ENCODE measurements around the gene FBXL16.
A peak's percentile ranks its signal among the peaks of the same experiment; 100 is the strongest.
"Not testable (repeated sequence)": the region's sequence is repeated elsewhere in the genome, so short reads cannot be mapped to it uniquely, and the experiment has no call there.

Gene FBXL16

GRCh38 chr16:747978-748746 lies 42.6 kb upstream of the FBXL16 start:
- in situ Hi-C loops (cut with MboI; ENCODE audit: low pct_unique_long_range_greater_than_20kb, low sequenced_read_pairs, unreplicated experiment): no loop called here
- TF ChIP-seq CTCF (IDR thresholded peaks at IDR 0.05; ENCODE audit: extremely low read depth, insufficient read depth, missing control alignments): no peak
- no peak for DNase-seq (ENCODE audit: low spot score)

- in situ Hi-C loops (cut with MboI; ENCODE audit: low pct_unique_long_range_greater_than_20kb, low sequenced_read_pairs, unreplicated experiment): no loop called here
- no peak for DNase-seq (ENCODE audit: low spot score)
- TF ChIP-seq CTCF (IDR thresholded peaks at IDR 0.05; ENCODE audit: extremely low read depth, insufficient read depth, missing control alignments): no peak
Measured at GRCh38 chr16:746637-747036, 41.0 kb upstream of the FBXL16 start.

GRCh38 chr16:745739-746138 lies 40.1 kb upstream of the FBXL16 start:
- peak; percentile 75 for DNase-seq (ENCODE audit: low spot score)
- peak; percentile 58 for TF ChIP-seq CTCF (IDR thresholded peaks at IDR 0.05; ENCODE audit: extremely low read depth, insufficient read depth, missing control alignments)
- in situ Hi-C loops (cut with MboI; ENCODE audit: low pct_unique_long_range_greater_than_20kb, low sequenced_read_pairs, unreplicated experiment): no loop called here

- in situ Hi-C loops (cut with MboI; ENCODE audit: low pct_unique_long_range_greater_than_20kb, low sequenced_read_pairs, unreplicated experiment): no loop called here
- no peak for DNase-seq (ENCODE audit: low spot score)
- TF ChIP-seq CTCF (IDR thresholded peaks at IDR 0.05; ENCODE audit: extremely low read depth, insufficient read depth, missing control alignments): no peak
Measured at GRCh38 chr16:743794-744500, 38.3 kb upstream of the FBXL16 start.

GRCh38 chr16:742894-743293 lies 37.3 kb upstream of the FBXL16 start:
- in situ Hi-C loops (cut with MboI; ENCODE audit: low pct_unique_long_range_greater_than_20kb, low sequenced_read_pairs, unreplicated experiment); DNase-seq (ENCODE audit: low spot score): not testable (repeated sequence)

- in situ Hi-C loops (cut with MboI; ENCODE audit: low pct_unique_long_range_greater_than_20kb, low sequenced_read_pairs, unreplicated experiment): no loop called here
- no peak for TF ChIP-seq CTCF (IDR thresholded peaks at IDR 0.05; ENCODE audit: extremely low read depth, insufficient read depth, missing control alignments)
- no peak for DNase-seq (ENCODE audit: low spot score)
Measured at GRCh38 chr16:741986-742629, 36.5 kb upstream of the FBXL16 start.

All from GM13977 (cell line).